Lower leg skin (tissue), 3 donors: ENCODE results near the gene VAV2.

Experiments
- CTCF ChIP-seq, 3 donors: fragments of 450-650 bp; IDR thresholded peaks; one replicate each; pipeline ENCODE4 v1.5.1; 2016; ENCODE audit warnings: antibody characterized with exemption in 3 of 3, mild to moderate bottlenecking in 3 of 3, moderate library complexity in 2 of 3
- POLR2A ChIP-seq, 2 donors: fragments of 450-650 bp; IDR thresholded peaks; one replicate each; pipeline ENCODE4 v1.6.1; 2016 to 2017; ENCODE audit warnings: antibody characterized with exemption in 2 of 2, mild to moderate bottlenecking in 1 of 2, moderate library complexity in 1 of 2

GRCh38 chr9:133763272-133764183 is 228.6 kb downstream of the VAV2 start:
- TF ChIP-seq POLR2A (IDR thresholded peaks at IDR 0.05) (no peak), CTCF (IDR thresholded peaks at IDR 0.05) (no peak)
